HG03558 (cell line): ENCODE data around the gene GRIA4.

Source experiments
- ATAC-seq: cut with Tn5 transposase; IDR thresholded peaks from one replicate; pipeline ENCODE4 v1.9.1; 2021; ENCODE audit warnings: moderate number of reproducible peaks; ENCODE audit not compliant: unreplicated experiment; ENCODE audit errors: extremely low read depth

Gene GRIA4

GRCh38 chr11:105609832-105610781, at the start of gene GRIA4:
GRIA4 (plus strand) TSS chr11:105610073; CDS start chr11:105610998, 925 bp downstream.
- ATAC-seq, result no peak

- ATAC-seq, result no peak
Measured at GRCh38 chr11:105573091-105573490, 36.8 kb upstream of the GRIA4 start.

- ATAC-seq, result no peak
Measured at GRCh38 chr11:105574974-105575373, 34.9 kb upstream of the GRIA4 start.

GRCh38 chr11:105577641-105578040, 32.2 kb upstream of the GRIA4 start:
- no peak for ATAC-seq

GRCh38 chr11:105579111-105579510, 30.8 kb upstream of the GRIA4 start:
- ATAC-seq, result no peak

GRCh38 chr11:105582497-105582896, 27.4 kb upstream of the GRIA4 start:
- ATAC-seq, result no peak

- no peak for ATAC-seq
Measured at GRCh38 chr11:105588001-105588400, 21.9 kb upstream of the GRIA4 start.

GRCh38 chr11:105589346-105589745, 20.5 kb upstream of the GRIA4 start:
- ATAC-seq, result no peak

- no peak for ATAC-seq
Measured at GRCh38 chr11:105592035-105592434, 17.8 kb upstream of the GRIA4 start.

- ATAC-seq, result no peak
Measured at GRCh38 chr11:105598371-105598770, 11.5 kb upstream of the GRIA4 start.

GRCh38 chr11:105603156-105603555, 6.7 kb upstream of the GRIA4 start:
- ATAC-seq, result no peak

- ATAC-seq, result peak; percentile 49
Measured at GRCh38 chr11:105609341-105609781, 512 bp upstream of the GRIA4 start.

- no peak for ATAC-seq
Measured at GRCh38 chr11:105610871-105611571, 1.1 kb downstream of the GRIA4 start.

GRCh38 chr11:105611572-105612441, 1.9 kb downstream of the GRIA4 start:
- no peak for ATAC-seq

GRCh38 chr11:105612771-105613170, 2.9 kb downstream of the GRIA4 start:
- no peak for ATAC-seq

- ATAC-seq, result no peak
Measured at GRCh38 chr11:105613183-105613582, 3.3 kb downstream of the GRIA4 start.

GRCh38 chr11:105618343-105618955, 8.6 kb downstream of the GRIA4 start:
- ATAC-seq, result no peak

GRCh38 chr11:105619556-105619955, 9.7 kb downstream of the GRIA4 start:
- no peak for ATAC-seq

- no peak for ATAC-seq
Measured at GRCh38 chr11:105622016-105622415, 12.1 kb downstream of the GRIA4 start.

GRCh38 chr11:105632316-105632715, 22.4 kb downstream of the GRIA4 start:
- no peak for ATAC-seq
